ENCODE measurements around the gene NCK1.

The NCK1 gene

GRCh38 chr3:136949146-136949545 lies 87.1 kb downstream of the NCK1 start:
- Histone ChIP-seq H3K9ac (ENCODE audit: low read depth, low read length) (no peak overlapping the region), H3K4me3 (ENCODE audit: low read depth, low read length) (no peak overlapping the region), H3K4me1 (ENCODE audit: control insufficient read depth, insufficient read depth, low read length) (no peaks in the 10 kb centered on the region), H3K27me3 (ENCODE audit: control insufficient read depth, insufficient read depth, low read length) (no peaks in the 10 kb centered on the region), H3K36me3 (ENCODE audit: control insufficient read depth, insufficient read depth, low read length) (peaks cover 13% of the 10 kb centered on the region), H3K9me3 (ENCODE audit: control insufficient read depth, insufficient read depth, low read length) (no peaks in the 10 kb centered on the region), H3K27ac (ENCODE audit: low read depth, low read length) (no peak overlapping the region)

GRCh38 chr3:136949708-136950107 lies 87.7 kb downstream of the NCK1 start:
- H3K9me3 ChIP-seq (ENCODE audit: control insufficient read depth, insufficient read depth, low read length): no peaks in the 10 kb centered on the region

DNA sequence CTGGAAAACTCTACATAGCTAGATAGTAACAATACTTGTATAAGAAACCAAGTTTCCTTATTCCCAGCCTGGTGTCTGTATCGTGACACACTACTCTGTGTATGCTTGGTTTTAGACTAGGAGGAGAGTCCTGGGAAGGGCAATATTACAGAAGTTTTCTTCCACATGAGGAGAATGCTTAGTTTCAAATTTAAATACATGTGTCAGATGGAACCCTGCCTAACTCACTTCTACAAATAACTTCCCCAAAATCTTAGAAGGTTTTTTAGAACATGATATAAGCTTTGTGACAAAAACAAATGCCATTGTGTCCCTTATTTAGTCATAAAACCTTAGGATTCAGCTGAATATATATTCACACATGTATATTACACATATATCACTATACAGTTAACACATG lies 88.6 kb downstream of the NCK1 start:
- H3K27ac ChIP-seq (ENCODE audit: low read depth, low read length): no peak overlapping the region

More at GRCh38 chr3:136949708-136950107, 87.7 kb downstream of the NCK1 start:
- no peaks in the 10 kb centered on the region for H3K27me3 ChIP-seq (ENCODE audit: control insufficient read depth, insufficient read depth, low read length)
- peaks cover 13% of the 10 kb centered on the region for H3K36me3 ChIP-seq (ENCODE audit: control insufficient read depth, insufficient read depth, low read length)
- H3K27ac ChIP-seq (ENCODE audit: low read depth, low read length): no peak overlapping the region
- H3K4me1 ChIP-seq (ENCODE audit: control insufficient read depth, insufficient read depth, low read length): no peaks in the 10 kb centered on the region
- H3K9ac ChIP-seq (ENCODE audit: low read depth, low read length): no peak overlapping the region
- no peak overlapping the region for H3K4me3 ChIP-seq (ENCODE audit: low read depth, low read length)

DNA sequence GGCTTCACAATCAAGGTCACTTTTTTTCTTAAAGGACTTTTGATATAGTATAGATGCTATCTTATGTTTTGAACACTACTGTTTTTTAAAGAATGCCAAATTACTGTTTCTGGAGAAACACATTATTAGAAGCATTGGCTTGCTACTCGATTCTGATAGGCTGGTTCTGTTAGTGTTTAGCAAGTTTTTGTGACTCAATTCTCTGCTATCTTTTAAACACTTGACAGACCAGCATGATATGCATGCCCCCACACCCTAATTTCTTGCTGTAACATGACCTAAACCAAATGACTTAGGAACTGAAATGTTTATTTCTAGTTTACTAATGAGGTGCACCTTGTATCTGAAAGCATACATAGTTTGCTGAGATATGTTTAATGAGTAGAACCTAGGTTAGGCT lies 90.3 kb downstream of the NCK1 start:
- Histone ChIP-seq H3K9ac (ENCODE audit: low read depth, low read length) (no peak overlapping the region), H3K27ac (ENCODE audit: low read depth, low read length) (no peak overlapping the region), H3K4me3 (ENCODE audit: low read depth, low read length) (no peak overlapping the region), H3K4me1 (ENCODE audit: control insufficient read depth, insufficient read depth, low read length) (peaks cover 6% of the 10 kb centered on the region; the same call in 1 of the 2 replicates), H3K9me3 (ENCODE audit: control insufficient read depth, insufficient read depth, low read length) (no peaks in the 10 kb centered on the region), H3K36me3 (ENCODE audit: control insufficient read depth, insufficient read depth, low read length) (peaks cover 6% of the 10 kb centered on the region), H3K27me3 (ENCODE audit: control insufficient read depth, insufficient read depth, low read length) (no peaks in the 10 kb centered on the region)

More for the DNA sequence above, 88.6 kb downstream of the NCK1 start:
- Histone ChIP-seq H3K27me3 (ENCODE audit: control insufficient read depth, insufficient read depth, low read length) (no peaks in the 10 kb centered on the region), H3K4me3 (ENCODE audit: low read depth, low read length) (no peak overlapping the region), H3K9me3 (ENCODE audit: control insufficient read depth, insufficient read depth, low read length) (no peaks in the 10 kb centered on the region), H3K36me3 (ENCODE audit: control insufficient read depth, insufficient read depth, low read length) (peaks cover 10% of the 10 kb centered on the region), H3K9ac (ENCODE audit: low read depth, low read length) (no peak overlapping the region), H3K4me1 (ENCODE audit: control insufficient read depth, insufficient read depth, low read length) (peaks cover 6% of the 10 kb centered on the region; the same call in 1 of the 2 replicates)

- H3K27ac ChIP-seq (ENCODE audit: low read depth, low read length): no peak overlapping the region
- H3K9me3 ChIP-seq (ENCODE audit: control insufficient read depth, insufficient read depth, low read length): no peaks in the 10 kb centered on the region
- H3K27me3 ChIP-seq (ENCODE audit: control insufficient read depth, insufficient read depth, low read length): no peaks in the 10 kb centered on the region
- no peak overlapping the region for H3K9ac ChIP-seq (ENCODE audit: low read depth, low read length)
- H3K4me3 ChIP-seq (ENCODE audit: low read depth, low read length): no peak overlapping the region
- peaks cover 6% of the 10 kb centered on the region; the same call in 1 of the 2 replicates for H3K4me1 ChIP-seq (ENCODE audit: control insufficient read depth, insufficient read depth, low read length)
- no peaks in the 10 kb centered on the region for H3K36me3 ChIP-seq (ENCODE audit: control insufficient read depth, insufficient read depth, low read length)
Measured at GRCh38 chr3:136954251-136954650, 92.2 kb downstream of the NCK1 start.

- Histone ChIP-seq H3K27ac (ENCODE audit: low read depth, low read length) (no peak overlapping the region), H3K36me3 (ENCODE audit: control insufficient read depth, insufficient read depth, low read length) (no peaks in the 10 kb centered on the region), H3K4me1 (ENCODE audit: control insufficient read depth, insufficient read depth, low read length) (peaks cover 6% of the 10 kb centered on the region; the same call in 1 of the 2 replicates), H3K9me3 (ENCODE audit: control insufficient read depth, insufficient read depth, low read length) (no peaks in the 10 kb centered on the region), H3K4me3 (ENCODE audit: low read depth, low read length) (no peak overlapping the region), H3K9ac (ENCODE audit: low read depth, low read length) (no peak overlapping the region), H3K27me3 (ENCODE audit: control insufficient read depth, insufficient read depth, low read length) (no peaks in the 10 kb centered on the region)
Measured at GRCh38 chr3:136954980-136955780, 93.2 kb downstream of the NCK1 start.

- Histone ChIP-seq H3K4me1 (ENCODE audit: control insufficient read depth, insufficient read depth, low read length) (peaks cover 6% of the 10 kb centered on the region; the same call in 1 of the 2 replicates), H3K27ac (ENCODE audit: low read depth, low read length) (no peak overlapping the region)
Measured at GRCh38 chr3:136955813-136956212, 93.8 kb downstream of the NCK1 start.

GRCh38 chr3:136956971-136957370 lies 95.0 kb downstream of the NCK1 start:
- H3K9me3 ChIP-seq (ENCODE audit: control insufficient read depth, insufficient read depth, low read length): no peaks in the 10 kb centered on the region
- H3K36me3 ChIP-seq (ENCODE audit: control insufficient read depth, insufficient read depth, low read length): no peaks in the 10 kb centered on the region
- no peaks in the 10 kb centered on the region for H3K27me3 ChIP-seq (ENCODE audit: control insufficient read depth, insufficient read depth, low read length)
- H3K4me1 ChIP-seq (ENCODE audit: control insufficient read depth, insufficient read depth, low read length): peaks cover 6% of the 10 kb centered on the region; the same call in 1 of the 2 replicates
- no peak overlapping the region for H3K9ac ChIP-seq (ENCODE audit: low read depth, low read length)
- no peak overlapping the region for H3K27ac ChIP-seq (ENCODE audit: low read depth, low read length)
- no peak overlapping the region for H3K4me3 ChIP-seq (ENCODE audit: low read depth, low read length)

More at GRCh38 chr3:136955813-136956212, 93.8 kb downstream of the NCK1 start:
- Histone ChIP-seq H3K27me3 (ENCODE audit: control insufficient read depth, insufficient read depth, low read length) (no peaks in the 10 kb centered on the region), H3K36me3 (ENCODE audit: control insufficient read depth, insufficient read depth, low read length) (no peaks in the 10 kb centered on the region), H3K9me3 (ENCODE audit: control insufficient read depth, insufficient read depth, low read length) (no peaks in the 10 kb centered on the region), H3K9ac (ENCODE audit: low read depth, low read length) (no peak overlapping the region), H3K4me3 (ENCODE audit: low read depth, low read length) (no peak overlapping the region)

DNA sequence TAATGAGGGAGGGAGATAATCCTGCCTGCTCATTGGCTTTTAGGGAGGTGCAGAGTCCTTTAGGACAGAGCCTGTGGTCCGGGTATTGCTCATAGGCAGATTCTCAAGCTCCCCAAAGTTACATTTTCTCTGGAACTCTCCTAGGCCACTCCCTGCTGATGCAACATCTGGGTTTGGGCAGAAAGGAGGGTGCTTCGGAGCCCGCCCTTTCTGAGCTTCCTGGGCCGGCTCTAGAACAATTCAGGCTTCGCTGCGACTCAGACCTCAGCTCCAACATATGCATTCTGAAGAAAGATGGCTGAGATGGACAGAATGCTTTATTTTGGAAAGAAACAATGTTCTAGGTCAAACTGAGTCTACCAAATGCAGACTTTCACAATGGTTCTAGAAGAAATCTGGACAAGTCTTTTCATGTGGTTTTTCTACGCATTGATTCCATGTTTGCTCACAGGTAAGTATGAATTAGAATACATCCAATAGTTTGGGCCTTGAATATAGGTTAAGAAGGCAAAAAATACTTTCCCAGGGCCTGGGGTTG lies 95.8 kb downstream of the NCK1 start, which contains the start of gene IL20RB:
Gene IL20RB (plus strand): TSS at position 233 of the 538 bp plus-strand sequence. CDS start 131 bp downstream, at position 364.
- Histone ChIP-seq H3K9ac (ENCODE audit: low read depth, low read length) (no peak within 1 kb of the TSS), H3K27ac (ENCODE audit: low read depth, low read length) (peak within 1 kb of the TSS; percentile 36), H3K4me1 (ENCODE audit: control insufficient read depth, insufficient read depth, low read length) (peaks cover 6% of the 10 kb centered on the region; the same call in 1 of the 2 replicates)

GRCh38 chr3:136958939-136959338 lies 96.9 kb downstream of the NCK1 start:
- Histone ChIP-seq H3K36me3 (ENCODE audit: control insufficient read depth, insufficient read depth, low read length) (no peaks in the 10 kb centered on the region), H3K27me3 (ENCODE audit: control insufficient read depth, insufficient read depth, low read length) (no peaks in the 10 kb centered on the region), H3K27ac (ENCODE audit: low read depth, low read length) (no peak overlapping the region), H3K4me1 (ENCODE audit: control insufficient read depth, insufficient read depth, low read length) (peaks cover 6% of the 10 kb centered on the region; the same call in 1 of the 2 replicates), H3K9me3 (ENCODE audit: control insufficient read depth, insufficient read depth, low read length) (no peaks in the 10 kb centered on the region), H3K9ac (ENCODE audit: low read depth, low read length) (no peak overlapping the region), H3K4me3 (ENCODE audit: low read depth, low read length) (no peak overlapping the region)

More for the DNA sequence above, 95.8 kb downstream of the NCK1 start, which contains the start of gene IL20RB:
- Histone ChIP-seq H3K36me3 (ENCODE audit: control insufficient read depth, insufficient read depth, low read length) (no peaks in the 10 kb centered on the region), H3K27me3 (ENCODE audit: control insufficient read depth, insufficient read depth, low read length) (no peaks in the 10 kb centered on the region), H3K4me3 (ENCODE audit: low read depth, low read length) (no peak within 1 kb of the TSS), H3K9me3 (ENCODE audit: control insufficient read depth, insufficient read depth, low read length) (no peaks in the 10 kb centered on the region)

- Histone ChIP-seq H3K27me3 (ENCODE audit: control insufficient read depth, insufficient read depth, low read length) (no peaks in the 10 kb centered on the region), H3K27ac (ENCODE audit: low read depth, low read length) (no peak overlapping the region), H3K36me3 (ENCODE audit: control insufficient read depth, insufficient read depth, low read length) (no peaks in the 10 kb centered on the region), H3K9me3 (ENCODE audit: control insufficient read depth, insufficient read depth, low read length) (no peaks in the 10 kb centered on the region), H3K4me3 (ENCODE audit: low read depth, low read length) (no peak overlapping the region), H3K9ac (ENCODE audit: low read depth, low read length) (no peak overlapping the region), H3K4me1 (ENCODE audit: control insufficient read depth, insufficient read depth, low read length) (peaks cover 6% of the 10 kb centered on the region; the same call in 1 of the 2 replicates)
Measured at GRCh38 chr3:136959599-136959998, 97.6 kb downstream of the NCK1 start.
